SK-N-SH (cell line): Measurements from ENCODE around the gene WNT1. TPM values are rescaled to one million over a fixed set of nuclear protein-coding genes. Genes with fewer than 3 reads are reported as not detected.

Experiments used
- CTCF ChIA-PET: fragments of 300-600, 350-600 bp; formaldehyde crosslinking; extraction: SDS; loops from one replicate; lab custom pipeline; 2021; lab: Yijun Ruan, JAX
- POLR2A ChIA-PET: fragments of 350-600 bp; sonication (Branson Sonifier 250); formaldehyde crosslinking; extraction: SDS; loops from one replicate; lab custom pipeline; 2020; ENCODE audit warnings: antibody characterized with exemption, inconsistent platforms; lab: Yijun Ruan, JAX
- DNase-seq: peaks from one replicate; pipeline ENCODE4 v3.0.0; 2012
- H2AFZ ChIP-seq: fragments of 200-600 bp; sonication (generic); 2 replicates; pipeline ENCODE4 v1.8.1; 2016; ENCODE audit warnings: antibody characterized with exemption, mild to moderate bottlenecking, low read depth
- H3F3A ChIP-seq: fragments of 200-600 bp; sonication (generic); replicated peaks from 2 replicates; pipeline ENCODE3; 2016; ENCODE audit warnings: antibody characterized with exemption, mild to moderate bottlenecking; ENCODE audit not compliant: insufficient read depth
- H3K27ac ChIP-seq, 2 experiments: fragments of 200-500 bp in 1 of 2; fragments of 200-600 bp in 1 of 2; sonication (Bioruptor generic) in 1 of 2; sonication (generic), shearing (Covaris generic) in 1 of 2; 2 replicates each; pipeline versions ENCODE4 v1.5.1 to v1.6.1; 2014 to 2016; ENCODE audit warnings: low read depth in 2 of 2, inconsistent platforms in 1 of 2, low read length in 1 of 2, mild to moderate bottlenecking in 1 of 2, mixed read lengths in 1 of 2
- H3K27me3 ChIP-seq: fragments of 200-600 bp; sonication (generic), shearing (Covaris generic); 2 replicates; pipeline ENCODE4 v1.6.1; 2016; ENCODE audit warnings: mixed run types; ENCODE audit not compliant: insufficient read depth
- H3K36me3 ChIP-seq, 2 experiments: fragments of 200-500 bp in 1 of 2; fragments of 200-600 bp in 1 of 2; sonication (Bioruptor generic) in 1 of 2; sonication (generic) in 1 of 2; replicated peaks in 1 of 2; 2 replicates each; pipeline versions ENCODE3 to v1.5.1; 2014 to 2016; ENCODE audit warnings: low read length in 1 of 2, mild to moderate bottlenecking in 1 of 2; ENCODE audit not compliant: insufficient read depth in 2 of 2, control insufficient read depth in 1 of 2
- H3K4me1 ChIP-seq, 2 experiments: fragments of 200-500 bp in 1 of 2; fragments of 200-600 bp in 1 of 2; sonication (Bioruptor generic) in 1 of 2; sonication (generic), shearing (Covaris generic) in 1 of 2; 2 replicates each; pipeline versions ENCODE4 v1.5.1 to v1.6.1; 2014 to 2016; ENCODE audit warnings: low read depth in 1 of 2, low read length in 1 of 2, mixed run types in 1 of 2; ENCODE audit not compliant: insufficient read depth in 2 of 2, control insufficient read depth in 1 of 2
- H3K4me2 ChIP-seq: fragments of 200-600 bp; sonication (generic), shearing (Covaris generic); 2 replicates; pipeline ENCODE4 v1.6.1; 2017; ENCODE audit warnings: mixed run types
- H3K4me3 ChIP-seq, 2 experiments: fragments of 200-500 bp in 1 of 2; fragments of 200-600 bp in 1 of 2; sonication (Bioruptor generic) in 1 of 2; sonication (generic), shearing (Covaris generic) in 1 of 2; 2 replicates each; pipeline versions ENCODE4 v1.5.1 to v1.8.1; 2014 to 2016; ENCODE audit warnings: low read depth in 2 of 2, inconsistent platforms in 1 of 2, low read length in 1 of 2, mild to moderate bottlenecking in 1 of 2, mixed read lengths in 1 of 2, moderate library complexity in 1 of 2
- H3K79me2 ChIP-seq: fragments of 200-600 bp; sonication (generic); 2 replicates; pipeline ENCODE4 v1.8.1; 2017; ENCODE audit warnings: mild to moderate bottlenecking; ENCODE audit not compliant: insufficient read depth
- H3K9ac ChIP-seq: fragments of 200-600 bp; sonication (generic); 2 replicates; pipeline ENCODE4 v1.6.1; 2017; ENCODE audit warnings: mixed run types
- H3K9me2 ChIP-seq: fragments of 200-600 bp; sonication (generic); 2 replicates; pipeline ENCODE4 v1.6.1; 2017; ENCODE audit warnings: mixed run types
- H3K9me3 ChIP-seq: fragments of 200-600 bp; sonication (generic); 2 replicates; pipeline ENCODE4 v1.6.1; 2017; ENCODE audit warnings: mixed run types, mild to moderate bottlenecking, moderate library complexity
- H4K20me1 ChIP-seq: fragments of 200-600 bp; sonication (generic); 2 replicates; pipeline ENCODE4 v1.6.1; 2017; ENCODE audit warnings: mild to moderate bottlenecking, mixed run types; ENCODE audit not compliant: insufficient read depth
- ELF1 ChIP-seq: IDR thresholded peaks from 2 replicates; pipeline ENCODE4 v1.4.0; 2012
- FOXM1 ChIP-seq: IDR thresholded peaks from 2 replicates; pipeline ENCODE4 v1.4.0; 2012; ENCODE audit warnings: low read depth, mild to moderate bottlenecking
- GATA2 ChIP-seq: sonication (generic); formaldehyde crosslinking; IDR thresholded peaks from 2 replicates; pipeline ENCODE4 v1.5.0; 2020; ENCODE audit warnings: mild to moderate bottlenecking, missing genetic modification reagents
- JUND ChIP-seq: IDR thresholded peaks from 2 replicates; pipeline ENCODE4 v1.4.0; 2012
- POLR2AphosphoS5 ChIP-seq: IDR thresholded peaks from 2 replicates; pipeline ENCODE4 v1.6.1; 2012; ENCODE audit warnings: low read depth, low read length
- RXRA ChIP-seq: IDR thresholded peaks from 2 replicates; pipeline ENCODE4 v1.4.0; 2012; ENCODE audit warnings: low read depth, mild to moderate bottlenecking, borderline replicate concordance
- TCF12 ChIP-seq: IDR thresholded peaks from 2 replicates; pipeline ENCODE4 v1.4.0; 2012
- WGBS: methylation state at CpG from one replicate; pipeline ENCODE4 v1.1.6; 2017; ENCODE audit warnings: low lambda C conversion rate; 5-methylcytosine and 5-hydroxymethylcytosine counted together
- polyA plus RNA-seq, 3 experiments: library from polyadenylated mRNA; depleted of rRNA; stranded (reverse); fragments of >200 nt; gene quantifications; 2 replicates each; pipeline ENCODE4 v1.2.3, GENCODE V29; 2012
- TF ChIP-seq, protein P1 (sequence below): fragments of 200-600 bp; sonication (generic); IDR thresholded peaks from 2 replicates; pipeline ENCODE4 v1.6.1; 2017; ENCODE audit warnings: antibody characterized with exemption, mild to moderate bottlenecking, moderate library complexity
- TF ChIP-seq, protein P2 (sequence below): IDR thresholded peaks from 2 replicates; pipeline ENCODE4 v1.6.1; 2012; ENCODE audit warnings: mild to moderate bottlenecking, low read depth, low read length, moderate library complexity
- TF ChIP-seq, protein P3 (sequence below): fragments of 150-350 bp; IDR thresholded peaks from 2 replicates; pipeline ENCODE4 v1.6.1; 2017; ENCODE audit warnings: antibody characterized with exemption, low read length, low read depth, borderline replicate concordance

The WNT1 gene
- polyA plus RNA-seq, 1 of the 3 experiments (the other 2 are of a cell fraction) = not detected

DNA sequence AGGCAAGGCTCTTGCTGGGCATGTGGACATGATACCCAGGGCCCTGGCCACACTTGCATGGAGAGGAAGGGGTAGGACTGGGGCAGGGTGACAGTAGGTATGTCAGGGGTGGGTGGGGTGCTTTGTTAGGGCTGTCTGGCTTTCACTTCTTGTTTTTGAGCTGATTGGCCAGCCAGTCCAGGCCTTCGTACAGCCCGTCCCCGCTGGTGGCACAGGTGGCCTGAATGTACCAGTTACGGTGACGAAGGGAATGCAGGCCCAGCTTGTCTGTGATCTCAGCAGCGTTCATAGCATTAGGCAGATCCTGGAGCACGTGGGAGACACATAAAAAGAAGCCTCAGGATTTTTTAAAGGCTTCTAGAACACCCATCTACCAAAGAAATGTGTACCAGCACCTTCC is 39.3 kb upstream of the WNT1 start:
- no peaks in the 10 kb centered on the region for H3K9me3 ChIP-seq
- H3K27me3 ChIP-seq = no peaks in the 10 kb centered on the region
- no peak overlapping the region for H3K27ac ChIP-seq
- ChIA-PET CTCF (interaction anchor here (0.9 to 3.4 kb wide), 8 partner anchors 14 to 85 kb away, joined by 3 to 17 read pairs (median 5); partner anchors contain the start of genes FKBP11 and WNT1), POLR2A (interaction anchor here (1.1 kb wide), 1 partner anchor 14 kb away, joined by 3 read pairs; no protein-coding TSS in a partner anchor)
- peaks cover 76% of the 10 kb centered on the region for H4K20me1 ChIP-seq
- peaks cover 17% of the 10 kb centered on the region for H3F3A ChIP-seq
- H3K36me3 ChIP-seq = peaks cover 26 to 66% of the 10 kb centered on the region in 2 experiments
- no peaks in the 10 kb centered on the region for H3K9me2 ChIP-seq
- no peaks in the 10 kb centered on the region for H3K4me1 ChIP-seq
- H3K9ac ChIP-seq = no peak overlapping the region
- H2AFZ ChIP-seq = no peak overlapping the region
- no peak overlapping the region for H3K4me2 ChIP-seq
- H3K79me2 ChIP-seq = peaks cover 29% of the 10 kb centered on the region
- no peak for DNase-seq
- TF ChIP-seq JUND = no peak
- TF ChIP-seq FOXM1 = no peak
- TF ChIP-seq POLR2AphosphoS5 = no peak
- TF ChIP-seq, protein P1, sequence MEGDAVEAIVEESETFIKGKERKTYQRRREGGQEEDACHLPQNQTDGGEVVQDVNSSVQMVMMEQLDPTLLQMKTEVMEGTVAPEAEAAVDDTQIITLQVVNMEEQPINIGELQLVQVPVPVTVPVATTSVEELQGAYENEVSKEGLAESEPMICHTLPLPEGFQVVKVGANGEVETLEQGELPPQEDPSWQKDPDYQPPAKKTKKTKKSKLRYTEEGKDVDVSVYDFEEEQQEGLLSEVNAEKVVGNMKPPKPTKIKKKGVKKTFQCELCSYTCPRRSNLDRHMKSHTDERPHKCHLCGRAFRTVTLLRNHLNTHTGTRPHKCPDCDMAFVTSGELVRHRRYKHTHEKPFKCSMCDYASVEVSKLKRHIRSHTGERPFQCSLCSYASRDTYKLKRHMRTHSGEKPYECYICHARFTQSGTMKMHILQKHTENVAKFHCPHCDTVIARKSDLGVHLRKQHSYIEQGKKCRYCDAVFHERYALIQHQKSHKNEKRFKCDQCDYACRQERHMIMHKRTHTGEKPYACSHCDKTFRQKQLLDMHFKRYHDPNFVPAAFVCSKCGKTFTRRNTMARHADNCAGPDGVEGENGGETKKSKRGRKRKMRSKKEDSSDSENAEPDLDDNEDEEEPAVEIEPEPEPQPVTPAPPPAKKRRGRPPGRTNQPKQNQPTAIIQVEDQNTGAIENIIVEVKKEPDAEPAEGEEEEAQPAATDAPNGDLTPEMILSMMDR = no peak
- TF ChIP-seq, protein P2, sequence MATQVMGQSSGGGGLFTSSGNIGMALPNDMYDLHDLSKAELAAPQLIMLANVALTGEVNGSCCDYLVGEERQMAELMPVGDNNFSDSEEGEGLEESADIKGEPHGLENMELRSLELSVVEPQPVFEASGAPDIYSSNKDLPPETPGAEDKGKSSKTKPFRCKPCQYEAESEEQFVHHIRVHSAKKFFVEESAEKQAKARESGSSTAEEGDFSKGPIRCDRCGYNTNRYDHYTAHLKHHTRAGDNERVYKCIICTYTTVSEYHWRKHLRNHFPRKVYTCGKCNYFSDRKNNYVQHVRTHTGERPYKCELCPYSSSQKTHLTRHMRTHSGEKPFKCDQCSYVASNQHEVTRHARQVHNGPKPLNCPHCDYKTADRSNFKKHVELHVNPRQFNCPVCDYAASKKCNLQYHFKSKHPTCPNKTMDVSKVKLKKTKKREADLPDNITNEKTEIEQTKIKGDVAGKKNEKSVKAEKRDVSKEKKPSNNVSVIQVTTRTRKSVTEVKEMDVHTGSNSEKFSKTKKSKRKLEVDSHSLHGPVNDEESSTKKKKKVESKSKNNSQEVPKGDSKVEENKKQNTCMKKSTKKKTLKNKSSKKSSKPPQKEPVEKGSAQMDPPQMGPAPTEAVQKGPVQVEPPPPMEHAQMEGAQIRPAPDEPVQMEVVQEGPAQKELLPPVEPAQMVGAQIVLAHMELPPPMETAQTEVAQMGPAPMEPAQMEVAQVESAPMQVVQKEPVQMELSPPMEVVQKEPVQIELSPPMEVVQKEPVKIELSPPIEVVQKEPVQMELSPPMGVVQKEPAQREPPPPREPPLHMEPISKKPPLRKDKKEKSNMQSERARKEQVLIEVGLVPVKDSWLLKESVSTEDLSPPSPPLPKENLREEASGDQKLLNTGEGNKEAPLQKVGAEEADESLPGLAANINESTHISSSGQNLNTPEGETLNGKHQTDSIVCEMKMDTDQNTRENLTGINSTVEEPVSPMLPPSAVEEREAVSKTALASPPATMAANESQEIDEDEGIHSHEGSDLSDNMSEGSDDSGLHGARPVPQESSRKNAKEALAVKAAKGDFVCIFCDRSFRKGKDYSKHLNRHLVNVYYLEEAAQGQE = no peak
- TF ChIP-seq TCF12 = no peak
- no peak for TF ChIP-seq RXRA
- TF ChIP-seq GATA2 (CRISPR knock-in tag) = no peak
- no peak for TF ChIP-seq ELF1
- TF ChIP-seq, protein P3, sequence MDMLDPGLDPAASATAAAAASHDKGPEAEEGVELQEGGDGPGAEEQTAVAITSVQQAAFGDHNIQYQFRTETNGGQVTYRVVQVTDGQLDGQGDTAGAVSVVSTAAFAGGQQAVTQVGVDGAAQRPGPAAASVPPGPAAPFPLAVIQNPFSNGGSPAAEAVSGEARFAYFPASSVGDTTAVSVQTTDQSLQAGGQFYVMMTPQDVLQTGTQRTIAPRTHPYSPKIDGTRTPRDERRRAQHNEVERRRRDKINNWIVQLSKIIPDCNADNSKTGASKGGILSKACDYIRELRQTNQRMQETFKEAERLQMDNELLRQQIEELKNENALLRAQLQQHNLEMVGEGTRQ = no peak
- WGBS = 85% methylated on average over 7 of the region's 7 CpGs
- H3K4me3 ChIP-seq = no peak overlapping the region

DNA sequence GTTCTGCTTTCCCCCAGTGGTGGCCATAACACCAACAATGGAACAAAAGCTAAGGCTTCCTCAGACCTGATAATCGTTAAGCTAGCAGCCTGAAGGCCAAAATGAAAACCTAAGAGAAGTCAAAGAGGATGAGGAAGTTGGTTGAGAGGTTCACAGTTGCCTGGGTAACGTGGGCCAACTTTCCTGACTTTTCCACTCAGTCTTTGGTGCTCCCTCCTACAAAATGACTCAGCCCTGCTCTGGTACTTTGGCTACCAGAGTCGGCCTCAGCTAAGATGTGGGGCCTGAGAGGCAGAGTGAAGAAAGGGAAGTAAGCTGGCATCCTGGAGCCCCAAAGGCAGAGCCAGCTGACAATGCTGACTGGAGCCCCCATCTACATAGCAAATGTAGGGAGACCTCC is 37.9 kb upstream of the WNT1 start:
- no peak for DNase-seq
- CTCF ChIA-PET = interaction anchor here (0.8 to 3.4 kb wide), 11 partner anchors 9 to 182 kb away, joined by 3 to 17 read pairs (median 4); partner anchors contain the start of gene WNT1
- peaks cover 84% of the 10 kb centered on the region for H4K20me1 ChIP-seq

More for the DNA sequence above, 37.9 kb upstream of the WNT1 start:
- no peak overlapping the region for H3K4me2 ChIP-seq
- no peak overlapping the region for H2AFZ ChIP-seq
- no peaks in the 10 kb centered on the region for H3K9me3 ChIP-seq
- peaks cover 43% of the 10 kb centered on the region for H3K79me2 ChIP-seq
- H3K9ac ChIP-seq = no peak overlapping the region
- H3K36me3 ChIP-seq = peaks cover 14 to 61% of the 10 kb centered on the region in 2 experiments
- peaks cover 10% of the 10 kb centered on the region for H3F3A ChIP-seq
- no peaks in the 10 kb centered on the region for H3K9me2 ChIP-seq
- no peak overlapping the region; a peak in 1 of 4 replicates for H3K27ac ChIP-seq
- TF ChIP-seq FOXM1 = no peak
- no peaks in the 10 kb centered on the region for H3K4me1 ChIP-seq
- H3K4me3 ChIP-seq = no peak overlapping the region
- POLR2A ChIA-PET = interaction anchor here (1.0 kb wide), 1 partner anchor 12 kb away, joined by 4 read pairs; no protein-coding TSS in a partner anchor
- 84% methylated on average over 3 of the region's 3 CpGs for WGBS
- H3K27me3 ChIP-seq = no peaks in the 10 kb centered on the region
